ENCODE measurements around the gene ATP9B. TPM values are rescaled to one million over a fixed set of nuclear protein-coding genes. Genes with fewer than 3 reads are reported as not detected.

The ATP9B gene
- total RNA-seq, 6 experiments from 2014 or later = 13.6 to 25.7 (median 14.5) TPM

DNA sequence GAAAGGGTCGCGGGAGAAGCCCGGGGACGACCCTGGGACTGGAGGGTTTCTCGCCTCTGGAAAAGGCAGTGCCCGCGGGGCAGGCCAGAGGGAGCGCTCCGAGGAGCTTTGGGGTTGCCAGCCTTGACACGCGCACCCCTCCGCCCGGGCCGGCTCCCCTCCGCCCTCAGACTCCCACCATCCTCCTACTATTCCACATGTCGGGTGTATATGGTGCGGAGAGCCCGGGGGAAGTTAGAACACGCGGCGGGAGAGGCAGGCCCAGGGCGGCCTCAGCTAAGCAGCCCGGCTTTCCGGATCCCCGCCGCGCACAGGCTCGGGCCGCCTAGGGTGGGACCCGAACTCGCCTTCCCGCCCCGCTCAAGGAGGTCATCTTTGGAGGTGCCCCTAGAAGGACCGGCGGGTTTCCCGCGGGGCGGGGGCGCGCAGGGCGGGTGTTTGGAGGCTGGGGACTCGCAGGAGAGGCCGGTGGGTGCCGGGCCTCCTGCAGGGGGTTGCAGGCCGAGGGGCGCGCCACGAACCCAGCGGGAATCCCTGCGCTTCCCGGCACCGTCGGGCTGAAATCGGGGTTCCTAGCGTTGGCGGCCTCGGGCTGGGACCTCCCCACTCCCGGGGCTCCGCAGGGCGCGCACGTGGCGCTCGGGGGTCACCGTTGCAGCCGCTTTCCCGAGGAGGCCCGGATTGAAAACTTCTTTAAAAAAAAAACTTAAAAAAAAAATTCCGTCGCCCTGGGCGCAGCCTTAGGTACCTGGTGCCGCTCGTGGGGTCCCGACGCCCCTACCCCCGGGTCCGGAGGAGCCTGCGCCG is 330.3 kb downstream of the ATP9B start:
- Histone ChIP-seq H3K27ac (no peak overlapping the region), H3K9me3 (no peaks in the 10 kb centered on the region), H3K27me3 (no peaks in the 10 kb centered on the region), H3K4me3 (peak overlapping the region; percentile 56 to 63 (median 59)), H3K36me3 (no peaks in the 10 kb centered on the region), H3K4me1 (peaks cover 0 to 26% (median 8%) of the 10 kb centered on the region in 4 donors)
- 10% methylated on average over 24 of the region's 79 CpGs for WGBS (ENCODE audit: insufficient coverage, low coverage, low lambda C conversion rate, missing lambda C conversion rate)
- intact Hi-C loops (cut with DNase I) = no loop called here
- TF ChIP-seq, protein P1, sequence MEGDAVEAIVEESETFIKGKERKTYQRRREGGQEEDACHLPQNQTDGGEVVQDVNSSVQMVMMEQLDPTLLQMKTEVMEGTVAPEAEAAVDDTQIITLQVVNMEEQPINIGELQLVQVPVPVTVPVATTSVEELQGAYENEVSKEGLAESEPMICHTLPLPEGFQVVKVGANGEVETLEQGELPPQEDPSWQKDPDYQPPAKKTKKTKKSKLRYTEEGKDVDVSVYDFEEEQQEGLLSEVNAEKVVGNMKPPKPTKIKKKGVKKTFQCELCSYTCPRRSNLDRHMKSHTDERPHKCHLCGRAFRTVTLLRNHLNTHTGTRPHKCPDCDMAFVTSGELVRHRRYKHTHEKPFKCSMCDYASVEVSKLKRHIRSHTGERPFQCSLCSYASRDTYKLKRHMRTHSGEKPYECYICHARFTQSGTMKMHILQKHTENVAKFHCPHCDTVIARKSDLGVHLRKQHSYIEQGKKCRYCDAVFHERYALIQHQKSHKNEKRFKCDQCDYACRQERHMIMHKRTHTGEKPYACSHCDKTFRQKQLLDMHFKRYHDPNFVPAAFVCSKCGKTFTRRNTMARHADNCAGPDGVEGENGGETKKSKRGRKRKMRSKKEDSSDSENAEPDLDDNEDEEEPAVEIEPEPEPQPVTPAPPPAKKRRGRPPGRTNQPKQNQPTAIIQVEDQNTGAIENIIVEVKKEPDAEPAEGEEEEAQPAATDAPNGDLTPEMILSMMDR (IDR thresholded peaks at IDR 0.05) = no peak
- no peak for TF ChIP-seq POLR2A (IDR thresholded peaks at IDR 0.05)
- DNase-seq (peak in 2 of 3 donors; percentile 37 to 60), ATAC-seq (peak; percentile 6 to 22 (median 16))

DNA sequence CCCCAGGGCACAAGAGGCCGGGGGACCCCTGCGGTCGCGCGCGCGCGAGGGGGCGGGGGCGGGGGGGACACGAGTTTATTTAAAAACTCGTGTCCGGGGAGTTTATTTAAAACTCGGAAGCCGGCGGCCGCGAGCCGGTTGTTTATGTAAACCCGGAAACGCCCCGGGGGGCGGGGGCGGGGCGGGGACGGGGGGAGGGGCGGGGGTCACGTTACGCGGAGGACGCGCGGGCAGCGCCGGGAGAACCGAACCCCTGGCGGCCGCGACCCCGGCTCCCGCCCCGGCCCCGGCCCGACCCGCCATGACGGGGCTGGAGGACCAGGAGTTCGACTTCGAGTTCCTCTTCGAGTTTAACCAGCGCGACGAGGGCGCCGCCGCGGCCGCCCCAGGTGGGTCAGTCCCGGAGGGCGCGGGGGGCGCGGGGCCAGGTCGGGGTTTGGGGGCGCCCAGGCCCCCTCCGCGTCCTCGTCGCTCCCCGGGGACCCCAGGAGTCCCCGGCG is 330.9 kb downstream of the ATP9B start:
- peak in 2 of 3 donors; percentile 66 to 68 for DNase-seq
- Histone ChIP-seq H3K4me1 (peaks cover 0 to 19% (median 5%) of the 10 kb centered on the region in 4 donors), H3K9me3 (no peaks in the 10 kb centered on the region), H3K27ac (peak overlapping the region in 2 of 3 donors; percentile 40 to 63), H3K4me3 (peak overlapping the region; percentile 56 to 63 (median 59)), H3K36me3 (no peaks in the 10 kb centered on the region), H3K27me3 (no peaks in the 10 kb centered on the region)
- TF ChIP-seq, protein P1 (IDR thresholded peaks at IDR 0.05) = no peak
- TF ChIP-seq POLR2A (IDR thresholded peaks at IDR 0.05) = no peak
- whole genome bisulfite sequencing (ENCODE audit: insufficient coverage, low coverage, low lambda C conversion rate, missing lambda C conversion rate) = under 1% methylated on average over 25 of the region's 71 CpGs
- intact Hi-C loops (cut with DNase I) = no loop called here
- ATAC-seq = peak; percentile 26 to 51 (median 32)

DNA sequence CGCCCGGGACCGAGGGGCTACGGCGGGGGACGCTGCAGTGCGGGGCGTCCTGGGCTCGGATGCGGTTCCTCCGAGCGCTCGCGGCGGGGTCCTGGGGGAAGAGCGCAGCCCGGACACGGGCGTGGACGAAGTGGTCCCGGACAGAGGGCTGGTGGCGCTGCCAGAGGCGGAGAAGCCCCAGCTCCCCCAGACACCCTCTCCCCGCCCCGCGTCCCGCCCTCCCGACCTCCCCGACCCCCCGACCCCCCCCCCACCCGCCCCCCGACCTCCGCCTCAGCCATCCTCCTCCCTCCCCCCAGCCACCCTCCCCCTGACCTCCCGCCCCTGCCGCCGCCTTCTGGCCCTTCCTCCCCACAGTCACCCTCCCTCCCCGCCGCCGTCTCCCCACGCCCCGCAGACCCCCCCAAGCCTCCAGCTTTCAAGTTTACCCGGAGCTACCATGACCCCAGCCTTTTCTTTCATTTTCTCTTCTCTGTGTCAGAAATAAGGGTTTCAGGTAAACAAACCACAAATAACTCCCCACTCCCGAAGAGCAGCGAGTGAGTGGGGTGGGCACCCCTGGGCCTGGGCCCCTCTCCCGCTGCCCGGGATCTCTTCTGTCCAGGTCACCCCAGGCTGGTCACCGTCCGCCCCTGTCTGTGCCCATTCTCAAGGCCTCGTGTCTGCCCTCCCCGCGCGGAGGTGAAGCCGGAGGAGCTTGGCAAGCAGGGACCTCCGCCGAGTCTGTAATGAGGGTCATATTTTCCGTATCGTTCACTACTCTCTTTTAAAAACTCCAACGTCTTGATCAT is 331.6 kb downstream of the ATP9B start:
- Histone ChIP-seq H3K27me3 (no peaks in the 10 kb centered on the region), H3K27ac (peak overlapping the region in 2 of 3 donors; percentile 40 to 63), H3K9me3 (no peaks in the 10 kb centered on the region), H3K4me1 (peaks cover 0 to 19% (median 5%) of the 10 kb centered on the region in 4 donors), H3K4me3 (peak overlapping the region; percentile 56 to 63 (median 59)), H3K36me3 (no peaks in the 10 kb centered on the region)
- WGBS (ENCODE audit: insufficient coverage, low coverage, low lambda C conversion rate, missing lambda C conversion rate) = 46% methylated on average over 25 of the region's 58 CpGs
- ATAC-seq (no peak), DNase-seq (peak in 2 of 3 donors; percentile 29 to 57)
- TF ChIP-seq POLR2A (IDR thresholded peaks at IDR 0.05) = no peak
- TF ChIP-seq, protein P1 (IDR thresholded peaks at IDR 0.05) = no peak
- intact Hi-C loops (cut with DNase I) = no loop called here

DNA sequence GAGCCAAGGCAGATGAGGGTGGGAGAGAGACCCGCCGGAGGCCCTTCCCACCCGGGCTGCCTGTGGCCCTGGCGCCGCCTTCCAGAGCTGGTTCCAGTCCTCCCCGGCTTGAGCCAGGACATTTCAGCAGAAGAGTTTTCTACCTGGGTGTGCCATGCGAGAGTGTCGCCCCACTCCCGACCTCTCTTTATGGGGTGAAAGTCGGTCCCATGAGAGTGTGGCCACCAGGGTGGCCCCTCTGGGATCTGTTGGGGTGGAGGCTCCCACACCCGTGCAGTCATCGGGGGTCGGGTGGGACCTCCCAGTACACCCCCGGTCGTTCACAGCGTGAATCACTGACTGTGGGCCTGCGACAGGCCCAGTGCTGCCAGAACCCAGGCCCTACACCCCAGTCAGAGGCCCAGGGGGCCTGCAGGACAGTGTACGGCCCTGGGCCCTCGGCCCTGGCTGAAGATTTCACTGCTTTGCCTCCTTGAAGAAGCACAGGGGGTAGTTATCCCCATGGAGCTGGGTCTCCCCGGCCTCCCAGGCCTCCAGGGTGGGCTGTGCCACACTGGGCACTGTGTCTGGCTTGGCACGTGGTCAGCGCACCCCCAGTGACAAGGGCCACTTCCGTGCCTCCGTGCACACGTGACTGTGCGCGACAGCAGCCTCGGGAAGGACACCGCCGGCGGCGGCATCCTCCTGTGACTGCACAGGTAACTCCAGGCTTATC is 332.5 kb downstream of the ATP9B start:
- TF ChIP-seq, protein P1 (IDR thresholded peaks at IDR 0.05) = no peak
- TF ChIP-seq POLR2A (IDR thresholded peaks at IDR 0.05) = no peak
- Histone ChIP-seq H3K4me3 (no peak overlapping the region), H3K4me1 (peaks cover 0 to 16% (median 4%) of the 10 kb centered on the region in 4 donors), H3K27me3 (no peaks in the 10 kb centered on the region), H3K9me3 (no peaks in the 10 kb centered on the region), H3K27ac (no peak overlapping the region), H3K36me3 (no peaks in the 10 kb centered on the region)
- intact Hi-C loops (cut with DNase I) = no loop called here
- DNase-seq = peak in 2 of 3 donors; percentile 31 to 39
- 88% methylated on average over 3 of the region's 32 CpGs for WGBS (ENCODE audit: insufficient coverage, low coverage, low lambda C conversion rate, missing lambda C conversion rate)
- no peak for ATAC-seq

All from right lobe of liver (tissue), 6 donors.